ENCODE results near the gene CLSTN2.

Gene CLSTN2

GRCh38 chr3:140146668-140147067 is 211.7 kb downstream of the CLSTN2 start:
- H3K9me3 ChIP-seq (replicated peaks in 1 of 2; ENCODE audit: control insufficient read depth in 2 of 2, insufficient read depth in 1 of 2, low read depth in 1 of 2, low read length in 2 of 2) = no peaks in the 10 kb centered on the region
- no peak overlapping the region for H2AFZ ChIP-seq (ENCODE audit: low read length)
- no peak for DNase-seq (ENCODE audit: low spot score)
- no peak overlapping the region for H3K14ac ChIP-seq (ENCODE audit: low read length)
- no peak overlapping the region for H3K9ac ChIP-seq (ENCODE audit: low read depth, low read length, poor library complexity)
- no peak overlapping the region for H3K4me2 ChIP-seq (ENCODE audit: insufficient read depth, low read length, poor library complexity, severe bottlenecking)
- no peak overlapping the region for H4K91ac ChIP-seq (ENCODE audit: low read depth, low read length, poor library complexity)
- H3K18ac ChIP-seq (ENCODE audit: low read length) = no peak overlapping the region
- H2BK120ac ChIP-seq (ENCODE audit: low read depth, low read length) = no peak overlapping the region
- peaks cover 5 to 6% of the 10 kb centered on the region in 2 donors for H3K4me1 ChIP-seq (ENCODE audit: control insufficient read depth in 2 of 2, insufficient read depth in 1 of 2, low read depth in 1 of 2, low read length in 2 of 2)
- H3K27me3 ChIP-seq (ENCODE audit: control insufficient read depth in 3 of 3, insufficient read depth in 3 of 3, low read depth in 1 of 3, low read length in 3 of 3) = peaks cover 0 to 11% (median 0%) of the 10 kb centered on the region in 3 experiments
- H3K4me3 ChIP-seq (ENCODE audit: low read length in 2 of 2) = no peak overlapping the region
- no peaks in the 10 kb centered on the region for H3K36me3 ChIP-seq (replicated peaks in 1 of 2; ENCODE audit: control insufficient read depth in 2 of 2, insufficient read depth in 2 of 2, low read length in 2 of 2)
- no peak overlapping the region for H3K23ac ChIP-seq (ENCODE audit: low read depth, low read length, poor library complexity)
- no peak overlapping the region for H2BK5ac ChIP-seq (ENCODE audit: low read length)
- no peak overlapping the region for H3K4ac ChIP-seq (ENCODE audit: low read length)
- no peak overlapping the region for H4K8ac ChIP-seq (ENCODE audit: low read depth, low read length)
- no peak overlapping the region for H2AK5ac ChIP-seq (ENCODE audit: low read depth, low read length)
- no peak overlapping the region for H2BK15ac ChIP-seq (ENCODE audit: low read length)
- H3K27ac ChIP-seq (replicated peaks; ENCODE audit: low read length) = no peak overlapping the region
- H3K79me1 ChIP-seq (ENCODE audit: low read depth, low read length) = no peaks in the 10 kb centered on the region
- H2BK12ac ChIP-seq (ENCODE audit: low read length) = no peak overlapping the region

- WGBS, 2 donors (ENCODE audit: extremely low coverage in 2 of 2, insufficient read length in 2 of 2, insufficient replicate concordance in 1 of 2) = no CpG with 5 or more reads among the region's 4 CpGs
- H3K4me2 ChIP-seq (ENCODE audit: insufficient read depth, low read length, poor library complexity, severe bottlenecking) = no peak overlapping the region
Measured at GRCh38 chr3:140147965-140148490, 213.0 kb downstream of the CLSTN2 start.

GRCh38 chr3:140148824-140149390 is 213.9 kb downstream of the CLSTN2 start:
- Histone ChIP-seq H3K9me3 (replicated peaks in 1 of 2; ENCODE audit: control insufficient read depth in 2 of 2, insufficient read depth in 1 of 2, low read depth in 1 of 2, low read length in 2 of 2) (no peaks in the 10 kb centered on the region), H3K18ac (ENCODE audit: low read length) (no peak overlapping the region), H2AK5ac (ENCODE audit: low read depth, low read length) (no peak overlapping the region), H3K27me3 (ENCODE audit: control insufficient read depth in 3 of 3, insufficient read depth in 3 of 3, low read depth in 1 of 3, low read length in 3 of 3) (peaks cover 0 to 15% (median 0%) of the 10 kb centered on the region in 3 experiments), H2BK5ac (ENCODE audit: low read length) (no peak overlapping the region), H3K14ac (ENCODE audit: low read length) (no peak overlapping the region), H2BK15ac (ENCODE audit: low read length) (no peak overlapping the region), H2BK120ac (ENCODE audit: low read depth, low read length) (no peak overlapping the region), H3K23ac (ENCODE audit: low read depth, low read length, poor library complexity) (no peak overlapping the region), H3K27ac (replicated peaks; ENCODE audit: low read length) (no peak overlapping the region), H2AFZ (ENCODE audit: low read length) (no peak overlapping the region), H3K4me1 (ENCODE audit: control insufficient read depth in 2 of 2, insufficient read depth in 1 of 2, low read depth in 1 of 2, low read length in 2 of 2) (peaks cover 1 to 2% of the 10 kb centered on the region in 2 donors), H3K36me3 (replicated peaks in 1 of 2; ENCODE audit: control insufficient read depth in 2 of 2, insufficient read depth in 2 of 2, low read length in 2 of 2) (no peaks in the 10 kb centered on the region), H4K8ac (ENCODE audit: low read depth, low read length) (no peak overlapping the region), H3K9ac (ENCODE audit: low read depth, low read length, poor library complexity) (no peak overlapping the region), H3K4me2 (ENCODE audit: insufficient read depth, low read length, poor library complexity, severe bottlenecking) (no peak overlapping the region), H2BK12ac (ENCODE audit: low read length) (no peak overlapping the region), H3K79me1 (ENCODE audit: low read depth, low read length) (no peaks in the 10 kb centered on the region), H3K4me3 (ENCODE audit: low read length in 2 of 2) (no peak overlapping the region), H3K4ac (ENCODE audit: low read length) (no peak overlapping the region), H4K91ac (ENCODE audit: low read depth, low read length, poor library complexity) (no peak overlapping the region)
- WGBS, 2 donors (ENCODE audit: extremely low coverage in 2 of 2, insufficient read length in 2 of 2, insufficient replicate concordance in 1 of 2) = no CpG with 5 or more reads among the region's 3 CpGs
- no peak for DNase-seq (ENCODE audit: low spot score)

More at GRCh38 chr3:140147965-140148490, 213.0 kb downstream of the CLSTN2 start:
- no peak overlapping the region for H3K27ac ChIP-seq (replicated peaks; ENCODE audit: low read length)
- no peaks in the 10 kb centered on the region for H3K79me1 ChIP-seq (ENCODE audit: low read depth, low read length)
- H3K27me3 ChIP-seq (ENCODE audit: control insufficient read depth in 3 of 3, insufficient read depth in 3 of 3, low read depth in 1 of 3, low read length in 3 of 3) = peaks cover 0 to 13% (median 0%) of the 10 kb centered on the region in 3 experiments
- H3K4me1 ChIP-seq (ENCODE audit: control insufficient read depth in 2 of 2, insufficient read depth in 1 of 2, low read depth in 1 of 2, low read length in 2 of 2) = peaks cover 5 to 6% of the 10 kb centered on the region in 2 donors
- no peak overlapping the region for H2AK5ac ChIP-seq (ENCODE audit: low read depth, low read length)
- no peak overlapping the region for H3K23ac ChIP-seq (ENCODE audit: low read depth, low read length, poor library complexity)
- H3K9ac ChIP-seq (ENCODE audit: low read depth, low read length, poor library complexity) = no peak overlapping the region
- no peak overlapping the region for H3K4me3 ChIP-seq (ENCODE audit: low read length in 2 of 2)
- no peaks in the 10 kb centered on the region for H3K9me3 ChIP-seq (replicated peaks in 1 of 2; ENCODE audit: control insufficient read depth in 2 of 2, insufficient read depth in 1 of 2, low read depth in 1 of 2, low read length in 2 of 2)
- no peak overlapping the region for H2AFZ ChIP-seq (ENCODE audit: low read length)
- H3K4ac ChIP-seq (ENCODE audit: low read length) = no peak overlapping the region
- DNase-seq (ENCODE audit: low spot score) = no peak
- no peak overlapping the region for H2BK5ac ChIP-seq (ENCODE audit: low read length)
- no peak overlapping the region for H3K18ac ChIP-seq (ENCODE audit: low read length)
- H3K36me3 ChIP-seq (replicated peaks in 1 of 2; ENCODE audit: control insufficient read depth in 2 of 2, insufficient read depth in 2 of 2, low read length in 2 of 2) = no peaks in the 10 kb centered on the region
- H2BK12ac ChIP-seq (ENCODE audit: low read length) = no peak overlapping the region
- no peak overlapping the region for H3K14ac ChIP-seq (ENCODE audit: low read length)
- H2BK120ac ChIP-seq (ENCODE audit: low read depth, low read length) = no peak overlapping the region
- no peak overlapping the region for H4K91ac ChIP-seq (ENCODE audit: low read depth, low read length, poor library complexity)
- H2BK15ac ChIP-seq (ENCODE audit: low read length) = no peak overlapping the region
- H4K8ac ChIP-seq (ENCODE audit: low read depth, low read length) = no peak overlapping the region

- no peak overlapping the region for H3K18ac ChIP-seq (ENCODE audit: low read length)
- H2BK12ac ChIP-seq (ENCODE audit: low read length) = no peak overlapping the region
- no peak overlapping the region for H3K4me2 ChIP-seq (ENCODE audit: insufficient read depth, low read length, poor library complexity, severe bottlenecking)
- H4K91ac ChIP-seq (ENCODE audit: low read depth, low read length, poor library complexity) = no peak overlapping the region
- no peak overlapping the region for H3K14ac ChIP-seq (ENCODE audit: low read length)
- no CpG with 5 or more reads among the region's 5 CpGs for WGBS, 2 donors (ENCODE audit: extremely low coverage in 2 of 2, insufficient read length in 2 of 2, insufficient replicate concordance in 1 of 2)
- no peaks in the 10 kb centered on the region for H3K79me1 ChIP-seq (ENCODE audit: low read depth, low read length)
- H2BK120ac ChIP-seq (ENCODE audit: low read depth, low read length) = no peak overlapping the region
- H3K23ac ChIP-seq (ENCODE audit: low read depth, low read length, poor library complexity) = no peak overlapping the region
- DNase-seq (ENCODE audit: low spot score) = no peak
- H3K27ac ChIP-seq (replicated peaks; ENCODE audit: low read length) = no peak overlapping the region
- no peaks in the 10 kb centered on the region for H3K4me1 ChIP-seq (ENCODE audit: control insufficient read depth in 2 of 2, insufficient read depth in 1 of 2, low read depth in 1 of 2, low read length in 2 of 2)
- H2BK5ac ChIP-seq (ENCODE audit: low read length) = no peak overlapping the region
- no peak overlapping the region for H2AFZ ChIP-seq (ENCODE audit: low read length)
- H3K9me3 ChIP-seq (replicated peaks in 1 of 2; ENCODE audit: control insufficient read depth in 2 of 2, insufficient read depth in 1 of 2, low read depth in 1 of 2, low read length in 2 of 2) = no peaks in the 10 kb centered on the region
- no peak overlapping the region for H3K9ac ChIP-seq (ENCODE audit: low read depth, low read length, poor library complexity)
- H3K4ac ChIP-seq (ENCODE audit: low read length) = no peak overlapping the region
- no peak overlapping the region for H4K8ac ChIP-seq (ENCODE audit: low read depth, low read length)
- H3K36me3 ChIP-seq (replicated peaks in 1 of 2; ENCODE audit: control insufficient read depth in 2 of 2, insufficient read depth in 2 of 2, low read length in 2 of 2) = no peaks in the 10 kb centered on the region
- H2BK15ac ChIP-seq (ENCODE audit: low read length) = no peak overlapping the region
- no peak overlapping the region for H2AK5ac ChIP-seq (ENCODE audit: low read depth, low read length)
- H3K27me3 ChIP-seq (ENCODE audit: control insufficient read depth in 3 of 3, insufficient read depth in 3 of 3, low read depth in 1 of 3, low read length in 3 of 3) = peaks cover 0 to 22% (median 0%) of the 10 kb centered on the region in 3 experiments
- H3K4me3 ChIP-seq (ENCODE audit: low read length in 2 of 2) = no peak overlapping the region
Measured at GRCh38 chr3:140151321-140151720, 216.3 kb downstream of the CLSTN2 start.

Measured in neuronal stem cell (in vitro differentiated cells).